Measurements from ENCODE around the gene CADM2. TPM values are rescaled to one million over a fixed set of nuclear protein-coding genes. Genes with fewer than 3 reads are reported as not detected.

Gene CADM2
- total RNA-seq, 4 donors from 2014 or later: 1.7 to 34.7 (median 7.9) TPM

- no peak for ATAC-seq (ENCODE audit: low FRiP score)
- TF ChIP-seq CTCF (IDR thresholded peaks at IDR 0.05): no peak
These were observed 823.0 kb downstream of the CADM2 start for GRCh38 chr3:85781806-85782205.

GRCh38 chr3:85783291-85783690 is 824.5 kb downstream of the CADM2 start:
- no peak for DNase-seq (ENCODE audit: low spot score)
- no peak for TF ChIP-seq CTCF (IDR thresholded peaks at IDR 0.05)
- no peak for ATAC-seq (ENCODE audit: low FRiP score)

More at GRCh38 chr3:85781806-85782205, 823.0 kb downstream of the CADM2 start:
- DNase-seq (ENCODE audit: low spot score): no peak

DNA sequence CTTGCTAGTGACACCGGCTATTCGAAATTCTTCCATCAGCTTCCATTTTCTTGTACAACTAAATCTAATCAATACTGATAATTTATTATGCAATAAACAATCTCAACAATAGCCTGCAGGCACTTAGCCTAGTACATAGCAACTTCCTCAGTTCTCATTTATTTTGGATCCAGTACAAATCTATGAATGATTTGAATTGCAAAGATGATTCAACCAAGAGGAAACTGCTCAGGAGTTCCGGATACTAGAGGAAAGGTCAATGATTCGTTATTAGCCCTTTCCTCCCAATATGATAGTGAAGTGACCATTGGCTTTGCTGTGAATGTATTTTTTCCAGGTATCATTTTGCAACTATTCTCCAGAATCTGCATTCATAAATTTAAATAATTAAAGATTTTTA is 827.0 kb downstream of the CADM2 start:
- ATAC-seq (ENCODE audit: low FRiP score) (no peak), DNase-seq (ENCODE audit: low spot score) (no peak)
- no peak for TF ChIP-seq CTCF (IDR thresholded peaks at IDR 0.05)

DNA sequence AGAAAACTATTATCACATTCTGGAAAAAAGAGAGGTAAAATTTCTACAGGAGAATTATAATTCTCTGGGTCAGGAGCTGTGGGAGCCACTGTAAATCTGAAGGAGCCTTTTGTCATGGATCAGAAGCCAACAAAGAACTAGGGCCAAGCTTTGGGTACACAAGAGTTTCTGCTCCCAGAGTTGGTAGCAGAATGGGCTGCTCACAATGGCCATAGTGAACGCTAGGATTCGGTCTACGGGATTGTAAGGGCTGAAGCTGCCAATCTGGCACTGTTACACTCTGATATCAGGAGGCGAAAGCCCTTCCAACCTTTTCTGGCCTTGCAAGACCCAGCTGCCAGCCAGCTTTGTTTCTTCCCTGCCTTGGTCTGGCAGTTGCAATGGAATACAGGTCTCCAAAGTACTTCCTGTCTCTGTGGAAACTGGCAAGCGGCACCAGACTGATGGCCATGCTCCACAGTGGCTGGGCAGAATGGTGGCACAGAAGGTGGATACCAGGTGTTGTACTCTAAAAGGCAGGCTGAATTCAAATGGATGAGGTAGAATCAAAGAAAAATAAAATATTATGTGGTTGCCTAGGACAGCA is 831.7 kb downstream of the CADM2 start:
- no peak for TF ChIP-seq CTCF (IDR thresholded peaks at IDR 0.05)
- DNase-seq (ENCODE audit: low spot score): no peak
- ATAC-seq (ENCODE audit: low FRiP score): no peak

GRCh38 chr3:85796140-85796539 is 837.4 kb downstream of the CADM2 start:
- DNase-seq (ENCODE audit: low spot score): no peak
- no peak for ATAC-seq (ENCODE audit: low FRiP score)
- no peak for TF ChIP-seq CTCF (IDR thresholded peaks at IDR 0.05)

GRCh38 chr3:85800676-85801075 is 841.9 kb downstream of the CADM2 start:
- TF ChIP-seq CTCF (IDR thresholded peaks at IDR 0.05): no peak

DNA sequence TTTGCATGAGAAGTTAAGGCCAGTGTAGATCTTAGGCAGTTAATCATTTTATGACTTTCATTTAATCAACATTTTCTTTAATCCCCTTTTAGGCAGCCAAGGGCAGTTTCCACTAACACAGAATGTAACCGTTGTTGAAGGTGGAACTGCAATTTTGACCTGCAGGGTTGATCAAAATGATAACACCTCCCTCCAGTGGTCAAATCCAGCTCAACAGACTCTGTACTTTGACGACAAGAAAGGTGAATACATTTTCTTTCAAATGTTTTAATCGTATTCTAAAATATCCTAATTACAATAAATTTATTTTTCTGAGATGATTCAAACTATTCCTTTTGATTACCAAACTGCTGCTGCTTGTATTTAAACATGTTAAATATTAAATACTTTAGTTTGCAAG is 843.2 kb downstream of the CADM2 start:
- ATAC-seq (ENCODE audit: low FRiP score) (no peak), DNase-seq (ENCODE audit: low spot score) (no peak)

More at GRCh38 chr3:85800676-85801075, 841.9 kb downstream of the CADM2 start:
- no peak for ATAC-seq (ENCODE audit: low FRiP score)
- DNase-seq (ENCODE audit: low spot score): no peak

More for the DNA sequence above, 843.2 kb downstream of the CADM2 start:
- TF ChIP-seq CTCF (IDR thresholded peaks at IDR 0.05): no peak

Measured in omental fat pad (tissue), 4 donors.